PC-3 (cell line): Measurements from ENCODE around the gene PTRH1. TPM values are rescaled to one million over a fixed set of nuclear protein-coding genes. Genes with fewer than 3 reads are reported as not detected.

Experiments
- ATAC-seq: fragments of 200-7000 bp; cut with Tn5 transposase; 2 replicates; pipeline ENCODE4 v1.9.1; 2020; ENCODE audit warnings: mild to moderate bottlenecking, moderate library complexity
- BruUV-seq: library from RNA; stranded (reverse); fragments of 400-500 nt; replicated peaks from 2 replicates; lab custom pipeline; 2021; lab: Mats Ljungman, UMichigan
- CTCF ChIA-PET: fragments of 300-600 bp; sonication (Branson Sonifier 250); formaldehyde crosslinking; loops from one replicate; lab custom pipeline; 2022; ENCODE audit warnings: antibody characterized with exemption; lab: Charles Lee
- POLR2A ChIA-PET: fragments of 300-600 bp; sonication (Branson Sonifier 250); formaldehyde crosslinking; loops from one replicate; lab custom pipeline; 2022; ENCODE audit warnings: antibody characterized with exemption; ENCODE audit not compliant: unreplicated experiment; lab: Charles Lee
- DNase-seq: peaks from one replicate; pipeline ENCODE4 v3.0.0-alpha.2; 2015
- H2AFZ ChIP-seq: fragments of 300-600 bp; sonication (generic); 2 replicates; pipeline ENCODE4 v1.6.0; 2016; ENCODE audit warnings: antibody characterized with exemption, low read length
- H3F3A ChIP-seq: fragments of 300-600 bp; sonication (generic); one replicate; pipeline ENCODE4 v1.6.0; 2017; ENCODE audit warnings: antibody characterized with exemption, low read length, control low read depth, mild to moderate bottlenecking; ENCODE audit not compliant: unreplicated experiment
- H3K27ac ChIP-seq: fragments of 300-600 bp; sonication (generic); 2 replicates; pipeline ENCODE4 v1.5.1; 2016; ENCODE audit warnings: mild to moderate bottlenecking, low read length
- H3K27me3 ChIP-seq: fragments of 300-600 bp; sonication (generic); 2 replicates; pipeline ENCODE4 v1.6.1; 2016; ENCODE audit warnings: low read length, mixed read lengths
- H3K36me3 ChIP-seq: fragments of 300-600 bp; sonication (generic); 2 replicates; pipeline ENCODE4 v1.6.1; 2016; ENCODE audit warnings: low read depth, mixed run types, low read length, mixed read lengths
- H3K4me1 ChIP-seq: fragments of 300-600 bp; sonication (generic); 2 replicates; pipeline ENCODE4 v1.5.1; 2016; ENCODE audit warnings: low read length; ENCODE audit not compliant: insufficient read depth
- H3K4me2 ChIP-seq: fragments of 300-600 bp; sonication (generic); 2 replicates; pipeline ENCODE4 v1.6.0; 2016; ENCODE audit warnings: low read length
- H3K4me3 ChIP-seq: fragments of 300-600 bp; sonication (generic); 2 replicates; pipeline ENCODE4 v1.5.1; 2016; ENCODE audit warnings: mild to moderate bottlenecking, low read length, mixed read lengths
- H3K79me2 ChIP-seq: fragments of 300-600 bp; sonication (generic); 2 replicates; pipeline ENCODE4 v1.6.1; 2017; ENCODE audit warnings: low read length, mixed read lengths
- H3K9ac ChIP-seq: fragments of 300-600 bp; sonication (generic); 2 replicates; pipeline ENCODE4 v1.6.0; 2016; ENCODE audit warnings: mild to moderate bottlenecking, low read length
- H3K9me2 ChIP-seq: fragments of 300-600 bp; sonication (generic); replicated peaks from 2 replicates; pipeline ENCODE4 v1.6.1; 2016; ENCODE audit warnings: mixed run types, low read length, mixed read lengths
- H3K9me3 ChIP-seq: fragments of 300-600 bp; sonication (generic); 2 replicates; pipeline ENCODE4 v1.6.1; 2016; ENCODE audit warnings: low read length, mixed read lengths
- H4K20me1 ChIP-seq: fragments of 300-600 bp; sonication (generic); 2 replicates; pipeline ENCODE4 v1.6.1; 2016; ENCODE audit warnings: low read length, mixed read lengths
- EZH2 ChIP-seq: fragments of 300-600 bp; sonication (generic); IDR thresholded peaks from one replicate; pipeline ENCODE4 v1.6.1; 2017; ENCODE audit warnings: antibody characterized with exemption, mild to moderate bottlenecking, low read length; ENCODE audit not compliant: unreplicated experiment
- EZH2phosphoT487 ChIP-seq: fragments of 300-600 bp; sonication (generic); IDR thresholded peaks from 2 replicates; pipeline ENCODE4 v1.6.1; 2018; ENCODE audit warnings: mild to moderate bottlenecking, antibody characterized with exemption, low read length, borderline replicate concordance
- intact Hi-C: fragments of 100-400 bp; cut with micrococcal nuclease; formaldehyde crosslinking; loops from 2 replicates; pipeline ENCODE4 v1.9.0; 2023
- total RNA-seq: library from RNA; depleted of rRNA; stranded (reverse); fragments of >200 nt; gene quantifications from 2 replicates; pipeline ENCODE4 v1.2.3, GENCODE V29; 2014; rRNA removed
- TF ChIP-seq, protein P1 (sequence below): fragments of 300-600 bp; sonication (generic); conservative IDR thresholded peaks from 2 replicates; pipeline ENCODE4 v1.5.1; 2017; ENCODE audit warnings: antibody characterized with exemption, low read depth, mild to moderate bottlenecking, low read length

The PTRH1 gene
- total RNA-seq, 1 experiment from 2014 or later: 45.3 TPM

DNA sequence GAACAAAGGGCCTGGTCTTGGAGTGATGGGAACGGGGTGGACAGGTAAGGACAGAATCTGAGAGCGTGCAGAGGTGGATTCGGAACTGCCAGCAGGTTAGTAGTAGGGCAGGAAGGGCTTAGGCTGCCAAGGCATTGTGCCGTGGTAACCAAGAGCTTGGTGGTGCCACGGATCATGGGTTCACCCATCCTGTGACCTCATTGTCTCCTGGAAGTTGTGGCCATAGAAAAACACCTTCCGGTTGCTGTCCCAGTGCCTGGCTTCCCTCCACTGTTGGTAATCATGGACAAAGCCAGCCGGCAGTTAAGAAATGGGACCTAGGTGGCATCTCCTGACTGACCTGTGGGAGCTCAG is 51.2 kb downstream of the PTRH1 start:
- H3K4me2 ChIP-seq: no peak overlapping the region
- BruUV-seq: no TSS peak
- ATAC-seq: no peak
- H4K20me1 ChIP-seq: no peaks in the 10 kb centered on the region
- POLR2A ChIA-PET: no interaction called here
- no peak for DNase-seq
- no peaks in the 10 kb centered on the region for H3K9me2 ChIP-seq
- H3K9me3 ChIP-seq: no peaks in the 10 kb centered on the region
- no peak overlapping the region for H3K27ac ChIP-seq
- no peak overlapping the region for H2AFZ ChIP-seq
- no peaks in the 10 kb centered on the region for H3F3A ChIP-seq
- no peaks in the 10 kb centered on the region for H3K79me2 ChIP-seq
- H3K9ac ChIP-seq: no peak overlapping the region
- H3K4me1 ChIP-seq: no peaks in the 10 kb centered on the region
- no peaks in the 10 kb centered on the region for H3K27me3 ChIP-seq
- TF ChIP-seq, protein P1, sequence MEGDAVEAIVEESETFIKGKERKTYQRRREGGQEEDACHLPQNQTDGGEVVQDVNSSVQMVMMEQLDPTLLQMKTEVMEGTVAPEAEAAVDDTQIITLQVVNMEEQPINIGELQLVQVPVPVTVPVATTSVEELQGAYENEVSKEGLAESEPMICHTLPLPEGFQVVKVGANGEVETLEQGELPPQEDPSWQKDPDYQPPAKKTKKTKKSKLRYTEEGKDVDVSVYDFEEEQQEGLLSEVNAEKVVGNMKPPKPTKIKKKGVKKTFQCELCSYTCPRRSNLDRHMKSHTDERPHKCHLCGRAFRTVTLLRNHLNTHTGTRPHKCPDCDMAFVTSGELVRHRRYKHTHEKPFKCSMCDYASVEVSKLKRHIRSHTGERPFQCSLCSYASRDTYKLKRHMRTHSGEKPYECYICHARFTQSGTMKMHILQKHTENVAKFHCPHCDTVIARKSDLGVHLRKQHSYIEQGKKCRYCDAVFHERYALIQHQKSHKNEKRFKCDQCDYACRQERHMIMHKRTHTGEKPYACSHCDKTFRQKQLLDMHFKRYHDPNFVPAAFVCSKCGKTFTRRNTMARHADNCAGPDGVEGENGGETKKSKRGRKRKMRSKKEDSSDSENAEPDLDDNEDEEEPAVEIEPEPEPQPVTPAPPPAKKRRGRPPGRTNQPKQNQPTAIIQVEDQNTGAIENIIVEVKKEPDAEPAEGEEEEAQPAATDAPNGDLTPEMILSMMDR: no peak
- TF ChIP-seq EZH2phosphoT487 (no peak), EZH2 (no peak)
- no peaks in the 10 kb centered on the region for H3K36me3 ChIP-seq
- intact Hi-C loops: no loop called here
- CTCF ChIA-PET: no interaction called here
- H3K4me3 ChIP-seq: no peak overlapping the region

Other genes with a start within 250 kb of the PTRH1 start
- 9.1 and 12.2 TPM in 2 replicates for gene STXBP1, start 103.4 kb downstream of the PTRH1 start, total RNA-seq
- not detected in 2 replicates for gene CFAP157, start 8.7 kb downstream of the PTRH1 start, total RNA-seq
- 0.04 TPM in 1 of 2 replicates, not detected in the other for gene TTC16, start 416 bp upstream of the PTRH1 start, total RNA-seq
- gene TOR2A, start 19.6 kb upstream of the PTRH1 start, total RNA-seq: 12.2 and 14.1 TPM in 2 replicates
- gene SH2D3C, start 63.0 kb upstream of the PTRH1 start, total RNA-seq: 0.26 and 1.0 TPM in 2 replicates
- 37.3 and 39.2 TPM in 2 replicates for gene CDK9, start 70.4 kb upstream of the PTRH1 start, total RNA-seq
- 78.5 and 133 TPM in 2 replicates for gene FPGS, start 87.2 kb upstream of the PTRH1 start, total RNA-seq
- gene ENG, start 139.0 kb upstream of the PTRH1 start, total RNA-seq: 1.1 and 1.2 TPM in 2 replicates
- 79.1 and 105 TPM in 2 replicates for gene AK1, start 162.0 kb upstream of the PTRH1 start, total RNA-seq
- gene ST6GALNAC6, start 183.9 kb upstream of the PTRH1 start, total RNA-seq: 8.5 and 14.5 TPM in 2 replicates
- gene ST6GALNAC4, start 201.4 kb upstream of the PTRH1 start, total RNA-seq: 26.9 and 27.8 TPM in 2 replicates
- gene PIP5KL1, start 215.1 kb upstream of the PTRH1 start, total RNA-seq: 5.1 and 5.4 TPM in 2 replicates
- 32.0 and 33.0 TPM in 2 replicates for gene DPM2, start 222.2 kb upstream of the PTRH1 start, total RNA-seq